22Rv1 (cell line): ENCODE results near the gene TASOR.

ENCODE experiments used
- H3K27ac ChIP-seq: fragments of 450-650 bp; 2 replicates; pipeline ENCODE4 v1.5.1; 2017
- ZFX ChIP-seq: fragments of 450-650 bp; IDR thresholded peaks from 2 replicates; pipeline ENCODE4 v1.6.1; 2017; ENCODE audit warnings: antibody characterized with exemption, borderline replicate concordance
- TF ChIP-seq, protein P1 (sequence below): fragments of 450-650 bp; IDR thresholded peaks from 2 replicates; pipeline ENCODE4 v1.5.1; 2017; ENCODE audit warnings: mild to moderate bottlenecking

Gene TASOR

DNA sequence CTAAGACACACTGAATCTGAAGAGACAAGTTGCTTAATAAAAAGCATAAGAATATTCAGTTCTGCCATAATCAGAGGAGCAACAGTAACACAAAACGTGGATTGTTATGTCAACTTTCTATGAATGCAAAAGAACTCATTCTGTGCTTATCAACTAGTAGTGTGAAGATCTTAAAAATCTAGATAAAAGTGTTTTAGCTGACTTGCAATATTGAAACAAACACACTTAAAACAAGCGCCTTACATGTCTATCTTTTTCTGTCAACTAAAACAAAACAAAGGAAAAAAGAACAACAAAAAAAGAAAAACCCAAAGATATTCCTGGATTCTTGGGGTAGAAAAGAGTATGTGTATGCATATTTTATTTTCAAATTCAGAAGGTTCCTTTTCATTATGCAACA is 37.7 kb downstream of the TASOR start:
- TF ChIP-seq ZFX = no peak
- TF ChIP-seq, protein P1, sequence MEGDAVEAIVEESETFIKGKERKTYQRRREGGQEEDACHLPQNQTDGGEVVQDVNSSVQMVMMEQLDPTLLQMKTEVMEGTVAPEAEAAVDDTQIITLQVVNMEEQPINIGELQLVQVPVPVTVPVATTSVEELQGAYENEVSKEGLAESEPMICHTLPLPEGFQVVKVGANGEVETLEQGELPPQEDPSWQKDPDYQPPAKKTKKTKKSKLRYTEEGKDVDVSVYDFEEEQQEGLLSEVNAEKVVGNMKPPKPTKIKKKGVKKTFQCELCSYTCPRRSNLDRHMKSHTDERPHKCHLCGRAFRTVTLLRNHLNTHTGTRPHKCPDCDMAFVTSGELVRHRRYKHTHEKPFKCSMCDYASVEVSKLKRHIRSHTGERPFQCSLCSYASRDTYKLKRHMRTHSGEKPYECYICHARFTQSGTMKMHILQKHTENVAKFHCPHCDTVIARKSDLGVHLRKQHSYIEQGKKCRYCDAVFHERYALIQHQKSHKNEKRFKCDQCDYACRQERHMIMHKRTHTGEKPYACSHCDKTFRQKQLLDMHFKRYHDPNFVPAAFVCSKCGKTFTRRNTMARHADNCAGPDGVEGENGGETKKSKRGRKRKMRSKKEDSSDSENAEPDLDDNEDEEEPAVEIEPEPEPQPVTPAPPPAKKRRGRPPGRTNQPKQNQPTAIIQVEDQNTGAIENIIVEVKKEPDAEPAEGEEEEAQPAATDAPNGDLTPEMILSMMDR = no peak
- no peak overlapping the region for H3K27ac ChIP-seq

DNA sequence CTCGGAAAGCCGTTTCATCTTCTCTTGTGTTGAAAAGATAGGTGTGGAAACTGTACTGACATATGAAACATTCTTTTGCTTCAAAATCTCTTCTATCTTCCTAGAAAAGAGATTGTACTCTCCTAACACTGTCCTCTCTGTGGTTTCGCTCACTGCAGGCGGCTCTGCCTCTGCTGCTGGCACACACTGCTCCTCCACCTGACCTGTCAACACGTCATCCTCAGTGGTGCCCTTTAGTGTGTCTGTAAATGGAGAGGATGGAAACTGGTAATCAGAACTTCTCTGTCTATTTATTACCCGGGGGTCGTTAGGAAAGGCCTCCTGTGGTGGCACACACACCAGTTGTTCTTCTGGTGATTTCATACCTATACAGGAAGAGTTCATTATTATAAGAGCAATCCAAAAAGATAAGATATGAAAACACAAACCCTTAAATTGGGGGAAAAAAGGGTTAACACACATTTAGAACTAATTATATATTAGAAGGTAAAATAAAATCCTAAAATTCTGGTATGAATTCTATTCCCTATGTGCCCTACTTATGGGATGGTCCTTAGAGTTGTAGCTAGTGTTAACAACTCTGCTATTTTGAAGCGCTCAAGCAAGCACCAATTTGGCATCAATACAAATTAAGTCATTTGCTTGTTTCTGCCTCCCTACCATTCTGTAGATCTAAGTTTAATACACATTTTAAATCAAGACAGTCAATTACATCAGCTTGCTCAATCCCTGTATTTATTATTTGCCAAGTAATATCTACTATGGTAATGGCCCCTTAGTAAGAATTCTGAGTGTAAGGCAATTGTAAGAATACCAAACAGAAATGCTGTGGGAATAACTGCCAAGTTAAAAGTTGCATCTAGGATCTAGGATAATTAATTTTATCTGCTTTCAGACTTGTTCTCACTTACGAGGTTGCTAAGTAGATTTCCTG is 49.2 kb downstream of the TASOR start:
- H3K27ac ChIP-seq = no peak overlapping the region
- TF ChIP-seq, protein P1 = no peak
- no peak for TF ChIP-seq ZFX
